Activated naive CD8-positive, alpha-beta T cell treated with anti-CD3 and anti-CD28 coated beads for 36 hours (primary cell): ENCODE data around the gene OBP2A. TPM values are rescaled to one million over a fixed set of nuclear protein-coding genes. Genes with fewer than 3 reads are reported as not detected.

Source experiments
- DNase-seq: peaks from one replicate; pipeline ENCODE4 v3.0.0; 2021
- H3K27ac Mint-ChIP-seq: one replicate; pipeline ENCODE4 v1.8.0; 2022; ENCODE audit warnings: mild to moderate bottlenecking, moderate library complexity, mixed read lengths
- H3K27me3 Mint-ChIP-seq: one replicate; pipeline ENCODE4 v1.8.0; 2022; ENCODE audit warnings: mild to moderate bottlenecking, mixed read lengths
- H3K36me3 Mint-ChIP-seq: one replicate; pipeline ENCODE4 v1.8.0; 2021; ENCODE audit warnings: mild to moderate bottlenecking, mixed read lengths
- H3K4me1 Mint-ChIP-seq: one replicate; pipeline ENCODE4 v1.8.0; 2021; ENCODE audit warnings: mixed read lengths
- H3K4me3 Mint-ChIP-seq: one replicate; pipeline ENCODE4 v1.8.0; 2022; ENCODE audit warnings: mild to moderate bottlenecking, moderate library complexity, mixed read lengths
- H3K9me3 Mint-ChIP-seq: one replicate; pipeline ENCODE4 v1.8.0; 2022; ENCODE audit warnings: mixed read lengths
- total RNA-seq, 2 experiments: library from RNA; stranded (reverse); gene quantifications; one replicate each; pipeline ENCODE4 v1.2.3, GENCODE V29; 2021

Gene OBP2A
- total RNA-seq, 2 experiments from 2014 or later = not detected

GRCh38 chr9:135584371-135584770 is 38.4 kb downstream of the OBP2A start:
- Mint-ChIP-seq H3K4me1 (no peaks in the 10 kb centered on the region), H3K36me3 (no peaks in the 10 kb centered on the region), H3K27me3 (peaks cover 11% of the 10 kb centered on the region)

DNA sequence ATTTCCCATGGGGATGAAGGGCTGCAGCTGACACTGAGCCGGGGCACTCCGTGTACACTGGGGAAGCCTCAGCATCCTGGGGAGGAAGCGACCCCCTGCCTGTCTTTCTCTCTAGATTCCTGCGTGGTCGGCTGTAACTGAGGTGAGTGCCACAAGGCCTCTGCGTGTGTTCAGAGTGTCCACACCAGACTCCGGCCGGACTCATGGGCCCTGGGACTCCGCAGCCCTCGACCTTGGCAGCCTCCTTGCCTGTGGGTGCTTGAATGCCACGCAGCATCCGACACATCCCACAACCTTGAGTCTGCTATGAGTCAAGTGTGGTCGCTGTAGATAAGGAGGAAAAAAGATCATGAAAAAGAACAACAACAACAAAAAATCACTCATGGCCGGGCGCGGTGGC is 39.0 kb downstream of the OBP2A start:
- Mint-ChIP-seq H3K27ac (no peak overlapping the region), H3K4me1 (no peaks in the 10 kb centered on the region), H3K36me3 (no peaks in the 10 kb centered on the region), H3K27me3 (peaks cover 14% of the 10 kb centered on the region), H3K4me3 (no peak overlapping the region), H3K9me3 (no peaks in the 10 kb centered on the region)
- DNase-seq = no peak

More at GRCh38 chr9:135584371-135584770, 38.4 kb downstream of the OBP2A start:
- Mint-ChIP-seq H3K27ac (no peak overlapping the region), H3K4me3 (no peak overlapping the region), H3K9me3 (no peaks in the 10 kb centered on the region)
- DNase-seq = no peak

- no peaks in the 10 kb centered on the region for H3K36me3 Mint-ChIP-seq
- no peaks in the 10 kb centered on the region for H3K4me1 Mint-ChIP-seq
- peaks cover 15% of the 10 kb centered on the region for H3K27me3 Mint-ChIP-seq
- no peak for DNase-seq
- H3K27ac Mint-ChIP-seq = no peak overlapping the region
- H3K9me3 Mint-ChIP-seq = no peaks in the 10 kb centered on the region
- no peak overlapping the region for H3K4me3 Mint-ChIP-seq
Observed at GRCh38 chr9:135586601-135587109, 40.7 kb downstream of the OBP2A start.

DNA sequence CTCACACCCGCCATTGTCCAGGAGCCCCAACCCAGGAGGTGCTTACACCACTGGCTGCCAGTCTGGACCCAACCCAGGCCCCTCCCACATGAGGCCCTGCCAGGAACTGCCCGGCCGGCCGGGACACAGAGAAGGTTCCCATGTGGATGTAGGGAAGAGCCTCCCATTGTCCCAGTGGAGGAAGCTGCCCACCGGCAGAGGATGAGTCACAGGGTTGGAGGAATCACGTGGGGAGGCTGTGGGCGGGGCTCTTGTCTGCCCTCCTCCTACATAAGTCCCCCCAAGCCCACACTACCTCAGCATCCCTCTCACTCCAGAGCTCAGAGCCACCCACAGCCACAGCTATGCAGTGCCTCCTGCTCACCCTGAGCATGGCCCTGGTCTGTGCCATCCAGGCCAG is 41.7 kb downstream of the OBP2A start:
- no peak for DNase-seq
- Mint-ChIP-seq H3K4me1 (no peaks in the 10 kb centered on the region), H3K27me3 (peaks cover 13% of the 10 kb centered on the region), H3K36me3 (no peaks in the 10 kb centered on the region), H3K27ac (no peak overlapping the region), H3K4me3 (no peak overlapping the region), H3K9me3 (no peaks in the 10 kb centered on the region)

- H3K9me3 Mint-ChIP-seq = no peaks in the 10 kb centered on the region
- no peaks in the 10 kb centered on the region for H3K36me3 Mint-ChIP-seq
- H3K27ac Mint-ChIP-seq = no peak overlapping the region
- peaks cover 13% of the 10 kb centered on the region for H3K27me3 Mint-ChIP-seq
- DNase-seq = no peak
- no peak overlapping the region for H3K4me3 Mint-ChIP-seq
- no peaks in the 10 kb centered on the region for H3K4me1 Mint-ChIP-seq
Observed at GRCh38 chr9:135588371-135588770, 42.4 kb downstream of the OBP2A start.

GRCh38 chr9:135588886-135589595 is 43.1 kb downstream of the OBP2A start:
- no peaks in the 10 kb centered on the region for H3K4me1 Mint-ChIP-seq
- peaks cover 13% of the 10 kb centered on the region for H3K27me3 Mint-ChIP-seq
- no peak for DNase-seq
- no peaks in the 10 kb centered on the region for H3K9me3 Mint-ChIP-seq
- no peak overlapping the region for H3K4me3 Mint-ChIP-seq
- no peak overlapping the region for H3K27ac Mint-ChIP-seq
- H3K36me3 Mint-ChIP-seq = no peaks in the 10 kb centered on the region

DNA sequence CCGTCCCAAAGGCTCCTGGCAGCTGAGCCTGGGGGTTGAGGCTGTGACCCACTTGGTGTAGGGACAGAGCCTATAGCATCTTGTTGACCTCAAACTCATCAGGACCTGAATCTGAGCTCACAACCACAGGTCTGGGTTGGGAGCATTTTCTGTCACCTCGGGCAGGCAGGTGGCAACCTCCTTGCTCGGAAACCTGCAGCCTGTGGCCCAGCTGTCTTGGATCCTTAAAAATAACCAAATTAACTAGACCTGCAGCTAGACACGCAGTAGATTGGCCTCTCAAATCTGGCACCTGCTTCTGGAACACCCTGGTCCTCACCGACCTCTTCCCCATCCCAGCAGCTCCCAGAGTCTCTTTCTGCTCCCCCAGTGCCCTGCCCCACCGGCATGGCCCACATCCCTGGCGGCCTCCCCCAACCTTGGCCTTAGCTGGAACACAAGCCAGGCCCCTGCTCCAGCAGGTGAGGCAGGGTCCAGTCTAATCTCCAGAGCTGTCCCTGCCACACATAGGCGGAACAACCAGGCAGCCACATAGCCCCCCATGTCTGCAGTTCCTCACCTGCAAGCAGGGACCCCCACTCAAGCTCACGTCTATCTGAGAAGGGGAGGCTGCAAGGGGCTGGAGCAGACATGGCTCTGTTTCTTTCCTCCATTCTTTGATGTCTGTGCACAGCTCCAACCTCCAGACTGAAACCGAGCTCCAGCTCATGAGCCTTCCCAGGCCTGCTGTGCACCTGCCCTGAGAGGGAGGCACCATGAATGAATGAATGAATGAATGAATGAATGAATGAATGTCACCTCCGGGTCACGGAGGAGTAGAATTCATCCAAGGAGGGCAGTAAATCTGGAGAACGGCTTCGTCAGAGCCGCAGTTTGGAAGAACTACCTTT is 43.9 kb downstream of the OBP2A start:
- H3K4me1 Mint-ChIP-seq = no peaks in the 10 kb centered on the region
- peaks cover under 1% of the 10 kb centered on the region for H3K9me3 Mint-ChIP-seq
- no peaks in the 10 kb centered on the region for H3K36me3 Mint-ChIP-seq
- no peak overlapping the region for H3K27ac Mint-ChIP-seq
- peaks cover 13% of the 10 kb centered on the region for H3K27me3 Mint-ChIP-seq
- H3K4me3 Mint-ChIP-seq = no peak overlapping the region
- no peak for DNase-seq

- no peak overlapping the region for H3K27ac Mint-ChIP-seq
- peaks cover 13% of the 10 kb centered on the region for H3K27me3 Mint-ChIP-seq
- no peaks in the 10 kb centered on the region for H3K36me3 Mint-ChIP-seq
- H3K9me3 Mint-ChIP-seq = peaks cover 1% of the 10 kb centered on the region
- no peak overlapping the region for H3K4me3 Mint-ChIP-seq
- DNase-seq = no peak
- H3K4me1 Mint-ChIP-seq = no peaks in the 10 kb centered on the region
Observed at GRCh38 chr9:135590486-135591079, 44.7 kb downstream of the OBP2A start.

DNA sequence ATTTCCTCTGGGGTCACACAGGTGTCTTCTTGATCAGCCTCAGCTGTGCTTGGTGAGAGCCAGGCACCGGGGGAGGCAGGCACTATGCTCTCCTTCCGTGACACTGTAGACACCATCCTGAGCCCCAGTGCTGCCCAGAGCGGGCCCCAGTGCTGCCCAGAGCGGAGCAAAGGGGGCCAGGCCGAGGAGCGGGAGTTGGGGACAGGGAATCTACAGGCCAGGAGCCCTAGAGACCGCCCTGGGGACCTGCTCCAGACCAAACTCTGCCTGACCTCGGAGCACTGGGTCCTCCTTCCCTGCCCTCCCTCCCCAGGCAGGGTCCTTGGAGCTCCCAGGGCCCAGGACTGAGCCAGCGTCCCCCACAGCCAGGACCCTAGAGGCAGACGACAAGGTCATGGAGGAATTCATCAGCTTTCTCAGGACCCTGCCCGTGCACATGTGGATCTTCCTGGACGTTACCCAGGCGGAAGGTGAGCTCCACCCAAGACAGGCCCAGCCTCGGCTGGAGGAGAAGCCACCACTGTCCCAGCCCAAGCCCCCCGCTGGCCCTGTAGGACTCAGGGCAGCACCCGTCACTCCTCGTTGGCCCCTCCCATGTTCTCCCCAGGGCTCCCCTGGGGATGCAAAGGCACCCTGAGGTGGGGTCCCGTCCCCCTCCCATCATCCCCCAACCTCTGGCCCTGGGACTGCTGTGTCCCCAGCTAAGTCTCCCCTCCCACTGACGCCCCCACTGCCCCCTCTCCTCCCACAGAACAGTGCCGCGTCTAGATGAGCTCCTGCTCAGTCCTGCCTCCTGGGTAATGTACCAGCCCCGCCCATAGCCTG is 45.8 kb downstream of the OBP2A start:
- H3K4me1 Mint-ChIP-seq = no peaks in the 10 kb centered on the region
- no peak overlapping the region for H3K4me3 Mint-ChIP-seq
- no peak overlapping the region for H3K27ac Mint-ChIP-seq
- H3K9me3 Mint-ChIP-seq = peaks cover 1% of the 10 kb centered on the region
- DNase-seq = no peak
- H3K36me3 Mint-ChIP-seq = no peaks in the 10 kb centered on the region
- H3K27me3 Mint-ChIP-seq = peaks cover 11% of the 10 kb centered on the region

DNA sequence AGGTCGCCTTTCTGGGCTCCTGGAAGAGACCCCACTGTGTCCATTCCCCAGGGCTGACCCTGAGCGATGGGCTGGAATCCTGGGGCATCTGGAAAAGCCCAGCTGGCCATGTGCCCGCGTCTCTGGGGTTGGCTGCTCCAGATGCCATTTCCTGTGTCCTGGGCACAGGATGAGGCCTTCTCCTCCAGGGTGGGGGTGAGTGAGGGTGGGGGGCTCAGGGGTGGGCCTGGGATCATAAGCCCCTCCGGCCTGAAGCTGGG is 46.3 kb downstream of the OBP2A start:
- no peak for DNase-seq
- peaks cover 1% of the 10 kb centered on the region for H3K9me3 Mint-ChIP-seq

GRCh38 chr9:135592625-135593024 is 46.7 kb downstream of the OBP2A start:
- Mint-ChIP-seq H3K9me3 (peaks cover 1% of the 10 kb centered on the region), H3K4me1 (no peaks in the 10 kb centered on the region), H3K27me3 (peaks cover 6% of the 10 kb centered on the region), H3K27ac (no peak overlapping the region), H3K4me3 (no peak overlapping the region), H3K36me3 (no peaks in the 10 kb centered on the region)
- DNase-seq = no peak

More for the DNA sequence above, 46.3 kb downstream of the OBP2A start:
- H3K27me3 Mint-ChIP-seq = peaks cover 6% of the 10 kb centered on the region
- no peak overlapping the region for H3K4me3 Mint-ChIP-seq
- no peak overlapping the region for H3K27ac Mint-ChIP-seq
- no peaks in the 10 kb centered on the region for H3K4me1 Mint-ChIP-seq
- H3K36me3 Mint-ChIP-seq = no peaks in the 10 kb centered on the region

GRCh38 chr9:135596211-135596610 is 50.3 kb downstream of the OBP2A start:
- no peaks in the 10 kb centered on the region for H3K36me3 Mint-ChIP-seq
- no peak overlapping the region for H3K4me3 Mint-ChIP-seq
- DNase-seq = no peak
- peaks cover 7% of the 10 kb centered on the region for H3K27me3 Mint-ChIP-seq
- peaks cover 1% of the 10 kb centered on the region for H3K9me3 Mint-ChIP-seq
- no peak overlapping the region for H3K27ac Mint-ChIP-seq
- no peaks in the 10 kb centered on the region for H3K4me1 Mint-ChIP-seq
